ENCODE data around the gene LENG1. TPM values are rescaled to one million over a fixed set of nuclear protein-coding genes. Genes with fewer than 3 reads are reported as not detected.
"Not testable (repeated sequence)": the region's sequence is repeated elsewhere in the genome, so short reads cannot be mapped to it uniquely, and the experiment has no call there.

LENG1 gene
- total and polyA plus RNA-seq, 4 experiments from 2014 or later = 9.9 to 22.7 (median 18.8) TPM

DNA sequence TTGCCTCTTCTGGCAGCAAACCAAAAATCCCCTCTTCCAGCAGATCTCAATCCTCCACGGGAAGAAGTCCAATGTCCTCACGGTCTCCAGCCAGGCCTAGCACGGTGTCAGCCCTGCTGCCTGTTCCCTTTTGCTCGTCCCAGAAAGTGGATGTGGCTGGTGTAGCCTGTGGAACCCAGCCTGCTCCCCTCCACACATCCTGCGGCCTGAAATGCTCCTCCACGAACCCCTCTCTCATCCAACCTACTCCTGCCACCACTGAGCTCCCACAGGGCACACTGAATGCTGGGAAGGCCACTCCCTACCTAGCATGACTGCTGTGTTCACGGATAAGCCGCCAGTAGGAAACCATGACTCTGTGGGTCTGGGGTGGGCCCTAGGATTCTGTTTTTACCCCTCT is 26.8 kb upstream of the LENG1 start:
- Mint-ChIP-seq H3K27ac (peak overlapping the region in 1 of 7 donors; percentile 96), H3K4me3 (peak overlapping the region in 2 of 8 donors; percentile 9 to 17), H3K9me3 (peaks cover 0 to 1% (median 0%) of the 10 kb centered on the region in 8 donors), H3K36me3 (peaks cover 7 to 22% of the 10 kb centered on the region in 2 donors), H3K27me3 (no peaks in the 10 kb centered on the region), H3K4me1 (peaks cover 10 to 35% (median 18%) of the 10 kb centered on the region in 4 donors)
- no peak overlapping the region for H3K27ac ChIP-seq (ENCODE audit: low read depth, low read length)
- ChIA-PET POLR2A (ENCODE audit: partially characterized antibody) (interaction anchor here (1.1 to 7.3 kb wide), 3 partner anchors 13 to 16 kb away, joined by 3 to 256 read pairs (median 6); partner anchors contain the start of genes RPS9 and TMC4), CTCF (ENCODE audit: partially characterized antibody) (interaction anchor here (0.9 to 4.5 kb wide), 2 partner anchors 19 to 81 kb away, joined by 3 to 37 read pairs; no protein-coding TSS in a partner anchor)
- H3K4me3 ChIP-seq (ENCODE audit: low read length in 2 of 2) = no peak overlapping the region
- H3K4me1 ChIP-seq (ENCODE audit: insufficient read depth, low read length) = peaks cover 20% of the 10 kb centered on the region
- intact Hi-C loops (cut with micrococcal nuclease) = no loop called here
- H3K9me3 ChIP-seq (ENCODE audit: control insufficient read depth in 1 of 2, low read length in 2 of 2) = no peaks in the 10 kb centered on the region
- peaks cover 7% of the 10 kb centered on the region for H3K36me3 ChIP-seq (ENCODE audit: insufficient read depth, low read length)
- DNase-seq = no peak
- H3K27me3 ChIP-seq (ENCODE audit: insufficient read depth, low read length) = no peaks in the 10 kb centered on the region

- ChIA-PET CTCF (ENCODE audit: partially characterized antibody) (interaction anchor here (1.1 kb wide), 1 partner anchor 12 kb away, joined by 3 read pairs; no protein-coding TSS in a partner anchor), POLR2A (ENCODE audit: partially characterized antibody) (no interaction called here)
- no peaks in the 10 kb centered on the region for H3K9me3 ChIP-seq (ENCODE audit: control insufficient read depth in 1 of 2, low read length in 2 of 2)
- H3K4me3 ChIP-seq (ENCODE audit: low read length in 2 of 2) = no peak overlapping the region
- H3K36me3 Mint-ChIP-seq = peaks cover 12% of the 10 kb centered on the region in 2 donors
- no peak overlapping the region for H3K27ac ChIP-seq (ENCODE audit: low read depth, low read length)
- DNase-seq = no peak
- intact Hi-C loops (cut with micrococcal nuclease) = no loop called here
- H3K36me3 ChIP-seq (ENCODE audit: insufficient read depth, low read length) = peaks cover 10% of the 10 kb centered on the region
- H3K4me1 ChIP-seq (ENCODE audit: insufficient read depth, low read length) = peaks cover 15% of the 10 kb centered on the region
- H3K9me3 Mint-ChIP-seq = no peaks in the 10 kb centered on the region
- H3K4me3 Mint-ChIP-seq = no peak overlapping the region
- no peaks in the 10 kb centered on the region for H3K27me3 ChIP-seq (ENCODE audit: insufficient read depth, low read length)
- peaks cover 8 to 21% (median 12%) of the 10 kb centered on the region in 4 donors for H3K4me1 Mint-ChIP-seq
- peak overlapping the region in 1 of 7 donors; percentile 25 for H3K27ac Mint-ChIP-seq
- H3K27me3 Mint-ChIP-seq = no peaks in the 10 kb centered on the region
These were observed 23.9 kb upstream of the LENG1 start for GRCh38 chr19:54183431-54183830.

DNA sequence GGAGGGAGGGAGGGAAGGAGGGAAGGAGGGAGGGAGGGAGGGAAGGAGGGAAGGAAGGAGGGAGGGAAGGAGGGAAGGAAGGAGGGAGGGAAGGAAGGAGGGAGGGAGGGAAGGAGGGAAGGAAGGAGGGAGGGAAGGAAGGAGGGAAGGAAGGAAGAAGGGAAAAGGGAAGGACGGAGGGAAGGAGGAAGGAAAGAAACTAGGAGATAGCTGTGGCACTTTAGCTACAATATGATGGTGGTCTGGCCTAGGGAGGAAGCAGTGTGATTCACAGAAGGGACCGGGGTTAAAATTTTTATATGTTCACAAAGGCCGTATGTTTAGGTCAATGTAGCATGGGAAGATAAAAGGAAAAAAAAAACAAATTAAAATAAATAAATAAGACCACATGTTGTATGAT is 22.4 kb upstream of the LENG1 start:
- H3K27me3 ChIP-seq (ENCODE audit: insufficient read depth, low read length); intact Hi-C loops (cut with micrococcal nuclease); H3K4me1 ChIP-seq (ENCODE audit: insufficient read depth, low read length); POLR2A ChIA-PET (ENCODE audit: partially characterized antibody); H3K4me3 Mint-ChIP-seq; H3K4me1 Mint-ChIP-seq; H3K4me3 ChIP-seq (ENCODE audit: low read length in 2 of 2); H3K36me3 ChIP-seq (ENCODE audit: insufficient read depth, low read length); H3K27ac Mint-ChIP-seq; H3K27me3 Mint-ChIP-seq; H3K27ac ChIP-seq (ENCODE audit: low read depth, low read length); DNase-seq; H3K9me3 ChIP-seq (ENCODE audit: control insufficient read depth in 1 of 2, low read length in 2 of 2); H3K9me3 Mint-ChIP-seq: not testable (repeated sequence)
- CTCF ChIA-PET (ENCODE audit: partially characterized antibody) = interaction anchor here (1.0 kb wide), 1 partner anchor 84 kb away, joined by 3 read pairs; no protein-coding TSS in a partner anchor
- peaks cover 11 to 16% of the 10 kb centered on the region in 2 donors for H3K36me3 Mint-ChIP-seq

DNA sequence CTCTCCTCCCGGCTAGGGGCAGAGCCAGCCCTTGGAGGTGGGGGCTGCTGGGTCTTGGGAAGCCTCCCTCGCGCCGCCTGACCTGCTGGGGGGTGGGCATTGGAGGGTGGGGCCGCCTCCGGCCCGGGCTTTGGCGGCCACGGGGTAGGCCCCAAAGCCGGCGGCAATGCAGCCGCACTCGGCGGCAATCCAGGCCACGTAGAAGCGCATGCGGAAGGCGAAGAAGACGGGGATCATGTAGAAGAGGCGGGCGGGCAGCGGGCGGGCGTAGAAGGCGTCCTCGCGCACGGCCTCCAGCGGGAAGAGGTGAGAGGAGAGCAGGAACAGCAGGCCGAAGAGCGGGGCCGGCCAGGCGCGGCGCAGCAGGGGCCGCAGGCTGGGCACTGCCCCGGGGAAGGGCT is 21.2 kb upstream of the LENG1 start:
- H3K27me3 Mint-ChIP-seq = no peaks in the 10 kb centered on the region
- DNase-seq = no peak
- H3K4me1 Mint-ChIP-seq = peaks cover 0 to 4% (median 0%) of the 10 kb centered on the region in 4 donors
- H3K36me3 Mint-ChIP-seq = peaks cover 13 to 16% of the 10 kb centered on the region in 2 donors
- no peak overlapping the region for H3K4me3 Mint-ChIP-seq
- H3K27ac ChIP-seq (ENCODE audit: low read depth, low read length) = no peak overlapping the region
- H3K4me1 ChIP-seq (ENCODE audit: insufficient read depth, low read length) = no peaks in the 10 kb centered on the region
- intact Hi-C loops (cut with micrococcal nuclease) = no loop called here
- H3K4me3 ChIP-seq (ENCODE audit: low read length in 2 of 2) = no peak overlapping the region
- no peaks in the 10 kb centered on the region for H3K9me3 ChIP-seq (ENCODE audit: control insufficient read depth in 1 of 2, low read length in 2 of 2)
- no peaks in the 10 kb centered on the region for H3K9me3 Mint-ChIP-seq
- no peak overlapping the region for H3K27ac Mint-ChIP-seq
- CTCF ChIA-PET (ENCODE audit: partially characterized antibody) = no interaction called here
- POLR2A ChIA-PET (ENCODE audit: partially characterized antibody) = interaction anchor here (0.6 kb wide), 1 partner anchor 67 kb away, joined by 3 read pairs; no protein-coding TSS in a partner anchor
- H3K27me3 ChIP-seq (ENCODE audit: insufficient read depth, low read length) = no peaks in the 10 kb centered on the region
- peaks cover 6% of the 10 kb centered on the region for H3K36me3 ChIP-seq (ENCODE audit: insufficient read depth, low read length)

GRCh38 chr19:54179921-54180461 is 20.5 kb upstream of the LENG1 start:
- CTCF ChIA-PET (ENCODE audit: partially characterized antibody) = no interaction called here
- no peak overlapping the region for H3K4me3 ChIP-seq (ENCODE audit: low read length in 2 of 2)

DNA sequence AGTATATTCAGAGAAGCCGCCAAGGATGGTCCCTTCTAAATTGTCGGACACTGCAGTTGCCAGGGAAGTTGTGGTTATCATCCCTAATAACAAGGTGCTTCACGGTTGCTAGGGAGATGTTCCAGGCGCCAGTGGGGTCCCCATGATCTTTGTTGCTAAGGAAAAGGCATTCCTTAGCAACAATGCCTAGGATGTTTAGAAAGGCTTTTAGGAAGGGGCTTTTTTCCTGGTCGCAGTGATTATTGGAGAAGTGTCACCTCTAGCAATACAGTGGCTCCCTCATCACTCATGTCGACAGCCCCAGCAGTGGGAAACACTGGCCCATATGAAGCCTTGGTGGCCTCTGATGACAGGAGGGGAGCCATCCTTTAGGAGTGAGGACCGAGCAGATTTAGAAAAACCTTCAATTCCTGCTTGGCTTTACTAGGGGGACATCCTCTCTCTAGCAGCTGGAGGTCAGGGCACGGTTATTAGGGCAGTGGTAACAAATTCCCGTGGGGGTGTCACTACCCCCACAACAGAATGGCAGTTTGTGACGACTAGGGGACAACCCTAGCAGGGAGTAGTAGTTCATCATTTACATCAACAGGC is 19.8 kb upstream of the LENG1 start:
- intact Hi-C loops (cut with micrococcal nuclease) = no loop called here
- CTCF ChIA-PET (ENCODE audit: partially characterized antibody) = no interaction called here
- H3K4me1 ChIP-seq (ENCODE audit: insufficient read depth, low read length) = no peaks in the 10 kb centered on the region
- H3K9me3 Mint-ChIP-seq = no peaks in the 10 kb centered on the region
- POLR2A ChIA-PET (ENCODE audit: partially characterized antibody) = no interaction called here
- no peaks in the 10 kb centered on the region for H3K27me3 Mint-ChIP-seq
- peak overlapping the region in 1 of 7 donors; percentile 22 for H3K27ac Mint-ChIP-seq
- peaks cover 6% of the 10 kb centered on the region for H3K36me3 ChIP-seq (ENCODE audit: insufficient read depth, low read length)
- H3K4me3 Mint-ChIP-seq = no peak overlapping the region
- H3K27me3 ChIP-seq (ENCODE audit: insufficient read depth, low read length) = no peaks in the 10 kb centered on the region
- H3K4me1 Mint-ChIP-seq = peaks cover 0 to 4% (median 0%) of the 10 kb centered on the region in 4 donors
- no peak overlapping the region for H3K27ac ChIP-seq (ENCODE audit: low read depth, low read length)
- H3K9me3 ChIP-seq (ENCODE audit: control insufficient read depth in 1 of 2, low read length in 2 of 2) = no peaks in the 10 kb centered on the region
- no peak overlapping the region for H3K4me3 ChIP-seq (ENCODE audit: low read length in 2 of 2)
- H3K36me3 Mint-ChIP-seq = peaks cover 11 to 16% of the 10 kb centered on the region in 2 donors
- DNase-seq = no peak

More at GRCh38 chr19:54179921-54180461, 20.5 kb upstream of the LENG1 start:
- peaks cover 11 to 16% of the 10 kb centered on the region in 2 donors for H3K36me3 Mint-ChIP-seq
- H3K4me1 ChIP-seq (ENCODE audit: insufficient read depth, low read length) = no peaks in the 10 kb centered on the region
- H3K27me3 Mint-ChIP-seq = no peaks in the 10 kb centered on the region
- no peak for DNase-seq
- intact Hi-C loops (cut with micrococcal nuclease) = no loop called here
- H3K36me3 ChIP-seq (ENCODE audit: insufficient read depth, low read length) = peaks cover 6% of the 10 kb centered on the region
- H3K9me3 ChIP-seq (ENCODE audit: control insufficient read depth in 1 of 2, low read length in 2 of 2) = no peaks in the 10 kb centered on the region
- H3K4me1 Mint-ChIP-seq = peaks cover 0 to 4% (median 0%) of the 10 kb centered on the region in 4 donors
- H3K27me3 ChIP-seq (ENCODE audit: insufficient read depth, low read length) = no peaks in the 10 kb centered on the region
- H3K4me3 Mint-ChIP-seq = no peak overlapping the region
- H3K9me3 Mint-ChIP-seq = no peaks in the 10 kb centered on the region
- H3K27ac Mint-ChIP-seq = no peak overlapping the region
- POLR2A ChIA-PET (ENCODE audit: partially characterized antibody) = interaction anchor here (0.6 kb wide), 1 partner anchor 68 kb away, joined by 3 read pairs; no protein-coding TSS in a partner anchor
- H3K27ac ChIP-seq (ENCODE audit: low read depth, low read length) = no peak overlapping the region

DNA sequence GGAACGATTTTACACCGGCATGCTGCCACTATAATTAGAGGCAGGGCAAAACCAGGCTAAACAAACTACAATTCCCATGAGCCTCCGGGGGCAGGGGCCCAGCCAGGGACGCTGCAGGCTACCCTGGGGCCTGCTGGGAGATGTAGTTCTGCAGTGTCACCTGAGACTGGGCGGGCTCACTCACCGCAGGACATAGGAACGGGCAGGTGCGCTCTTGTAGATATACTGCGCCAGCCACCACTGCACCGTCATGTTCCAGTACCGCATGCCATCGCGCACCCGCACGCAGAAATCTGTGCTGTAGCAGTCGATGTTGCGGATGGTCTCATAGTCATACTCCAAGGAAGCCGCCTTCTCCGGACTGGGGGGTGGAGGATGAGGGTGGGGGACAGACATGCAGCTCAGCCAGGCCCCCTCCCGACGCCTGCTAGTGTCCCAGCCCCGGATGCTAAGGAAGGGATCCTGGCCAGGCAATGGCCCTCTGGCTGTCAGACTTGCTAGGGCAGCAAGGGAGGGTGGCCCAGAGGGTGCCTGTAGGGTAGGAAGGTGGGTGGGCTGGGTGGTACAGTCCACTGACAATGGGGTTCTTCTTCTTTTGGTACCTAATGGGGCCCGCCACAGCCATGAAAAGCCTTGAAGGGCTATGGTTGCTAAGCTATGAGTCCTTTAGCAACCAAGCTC is 19.2 kb upstream of the LENG1 start:
- peaks cover 6% of the 10 kb centered on the region for H3K36me3 ChIP-seq (ENCODE audit: insufficient read depth, low read length)
- Mint-ChIP-seq H3K9me3 (no peaks in the 10 kb centered on the region), H3K27me3 (no peaks in the 10 kb centered on the region), H3K36me3 (peaks cover 9 to 10% of the 10 kb centered on the region in 2 donors), H3K4me1 (peaks cover 0 to 3% (median 0%) of the 10 kb centered on the region in 4 donors), H3K4me3 (no peak overlapping the region), H3K27ac (peak overlapping the region in 1 of 7 donors; percentile 37)
- no peak overlapping the region for H3K27ac ChIP-seq (ENCODE audit: low read depth, low read length)
- H3K27me3 ChIP-seq (ENCODE audit: insufficient read depth, low read length) = no peaks in the 10 kb centered on the region
- H3K9me3 ChIP-seq (ENCODE audit: control insufficient read depth in 1 of 2, low read length in 2 of 2) = no peaks in the 10 kb centered on the region
- no peaks in the 10 kb centered on the region for H3K4me1 ChIP-seq (ENCODE audit: insufficient read depth, low read length)
- POLR2A ChIA-PET (ENCODE audit: partially characterized antibody) = interaction anchor here (1.0 kb wide), 1 partner anchor 11 kb away, joined by 3 read pairs; the partner anchor contains the start of gene MBOAT7
- no peak overlapping the region for H3K4me3 ChIP-seq (ENCODE audit: low read length in 2 of 2)
- intact Hi-C loops (cut with micrococcal nuclease) = no loop called here
- DNase-seq = peak in 2 of 5 donors; percentile 35 to 37
- CTCF ChIA-PET (ENCODE audit: partially characterized antibody) = no interaction called here
